GM18951 (cell line): ENCODE results near the gene PITPNM3.

Experiments
- POLR2A ChIP-seq: IDR thresholded peaks from 4 replicates; pipeline ENCODE4 v1.6.1; 2011; ENCODE audit warnings: mild to moderate bottlenecking; ENCODE audit not compliant: insufficient read length, insufficient read depth; ENCODE audit errors: extremely low read depth
- in situ Hi-C: fragments of 300-500 bp; cut with MboI; formaldehyde crosslinking; loops from one replicate; pipeline ENCODE4 v1.12.0; 2022; ENCODE audit warnings: low sequenced_read_pairs, mixed read lengths, inconsistent platforms; ENCODE audit not compliant: unreplicated experiment

PITPNM3 gene

GRCh38 chr17:6462692-6463091 is 93.7 kb downstream of the PITPNM3 start:
- in situ Hi-C loops = no loop called here
- TF ChIP-seq POLR2A = no peak

GRCh38 chr17:6461792-6462524 is 94.4 kb downstream of the PITPNM3 start:
- in situ Hi-C loops = no loop called here
- no peak for TF ChIP-seq POLR2A

GRCh38 chr17:6461246-6461645 is 95.1 kb downstream of the PITPNM3 start:
- no peak for TF ChIP-seq POLR2A
- in situ Hi-C loops = no loop called here

GRCh38 chr17:6460531-6461161 is 95.7 kb downstream of the PITPNM3 start:
- TF ChIP-seq POLR2A = no peak
- in situ Hi-C loops = no loop called here

GRCh38 chr17:6458460-6458950 is 97.8 kb downstream of the PITPNM3 start:
- TF ChIP-seq POLR2A = no peak

GRCh38 chr17:6457688-6458459 is 98.5 kb downstream of the PITPNM3 start:
- in situ Hi-C loops = no loop called here
- no peak for TF ChIP-seq POLR2A

More at GRCh38 chr17:6458460-6458950, 97.8 kb downstream of the PITPNM3 start:
- in situ Hi-C loops = no loop called here

GRCh38 chr17:6456914-6457687 is 99.3 kb downstream of the PITPNM3 start:
- in situ Hi-C loops = no loop called here
- no peak for TF ChIP-seq POLR2A

GRCh38 chr17:6456321-6456720 is 100.0 kb downstream of the PITPNM3 start:
- in situ Hi-C loops = no loop called here
- no peak for TF ChIP-seq POLR2A

GRCh38 chr17:6455321-6455705 is 101.0 kb downstream of the PITPNM3 start:
- TF ChIP-seq POLR2A = no peak
- in situ Hi-C loops = no loop called here

- no peak for TF ChIP-seq POLR2A
- in situ Hi-C loops = no loop called here
These were observed 101.6 kb downstream of the PITPNM3 start for GRCh38 chr17:6454495-6455320.

- in situ Hi-C loops = no loop called here
- no peak for TF ChIP-seq POLR2A
These were observed 102.9 kb downstream of the PITPNM3 start for GRCh38 chr17:6453279-6454024.
